ENCODE measurements around the gene TTC24. TPM values are rescaled to one million over a fixed set of nuclear protein-coding genes. Genes with fewer than 3 reads are reported as not detected.

The TTC24 gene
- total and polyA plus RNA-seq, 3 donors from 2014 or later, result 0.38 TPM; not detected in 2

GRCh38 chr1:156590326-156591180 is 11.0 kb downstream of the TTC24 start:
- 47 to 71% methylated on average over 8 to 10 of the region's 10 CpGs for WGBS, 2 donors
- H3K27ac ChIP-seq, result peak overlapping the region; percentile 77 to 81
- DNase-seq, result no peak
- peaks cover 24% of the 10 kb centered on the region for H3K4me1 ChIP-seq
- intact Hi-C loops (cut with DNase I; ENCODE audit: low total_unique reads), result no loop called here
- peak overlapping the region in 1 of 2 donors; percentile 86 for H3K4me3 ChIP-seq
- no peak for TF ChIP-seq POLR2A (IDR thresholded peaks at IDR 0.05)
- no peak for TF ChIP-seq CTCF (IDR thresholded peaks at IDR 0.05)
- H3K36me3 ChIP-seq (ENCODE audit: low read depth, missing control alignments), result no peaks in the 10 kb centered on the region
- H3K9me3 ChIP-seq, result no peaks in the 10 kb centered on the region
- H3K27me3 ChIP-seq, result no peaks in the 10 kb centered on the region

- 9 to 15% methylated on average over 6 of the region's 6 CpGs for WGBS, 2 donors
- Histone ChIP-seq H3K4me3 (peak overlapping the region; percentile 73 to 86), H3K9me3 (no peaks in the 10 kb centered on the region), H3K4me1 (peaks cover 24% of the 10 kb centered on the region), H3K27ac (peak overlapping the region; percentile 77 to 81), H3K36me3 (ENCODE audit: low read depth, missing control alignments) (no peaks in the 10 kb centered on the region), H3K27me3 (no peaks in the 10 kb centered on the region)
- intact Hi-C loops (cut with DNase I; ENCODE audit: low total_unique reads), result no loop called here
- TF ChIP-seq CTCF (IDR thresholded peaks at IDR 0.05) (no peak), POLR2A (IDR thresholded peaks at IDR 0.05) (no peak)
- DNase-seq, result no peak
These were observed 11.6 kb downstream of the TTC24 start for GRCh38 chr1:156591181-156591431.

- H3K36me3 ChIP-seq (ENCODE audit: low read depth, missing control alignments), result no peaks in the 10 kb centered on the region
- intact Hi-C loops (cut with DNase I; ENCODE audit: low total_unique reads), result no loop called here
- peak within 1 kb of the TSS; percentile 73 to 86 for H3K4me3 ChIP-seq
- peaks cover 24% of the 10 kb centered on the region for H3K4me1 ChIP-seq
- no peaks in the 10 kb centered on the region for H3K9me3 ChIP-seq
- WGBS, 2 donors, result 0% methylated on average over 4 to 25 of the region's 60 CpGs
- H3K27ac ChIP-seq, result peak within 1 kb of the TSS; percentile 77 to 81
- DNase-seq, result peak; percentile 85
- TF ChIP-seq POLR2A (IDR thresholded peaks at IDR 0.05) (no peak), CTCF (IDR thresholded peaks at IDR 0.05) (no peak)
- H3K27me3 ChIP-seq, result no peaks in the 10 kb centered on the region
These were observed 12.1 kb downstream of the TTC24 start, which contains the start of gene NAXE for GRCh38 chr1:156591432-156592157. Gene NAXE (plus strand): TSS chr1:156591776. CDS start chr1:156591805, 29 bp downstream.

GRCh38 chr1:156592158-156592909 is 12.8 kb downstream of the TTC24 start:
- Histone ChIP-seq H3K27me3 (no peaks in the 10 kb centered on the region), H3K27ac (peak overlapping the region; percentile 77 to 81), H3K4me3 (peak overlapping the region; percentile 73 to 86), H3K4me1 (peaks cover 24% of the 10 kb centered on the region), H3K36me3 (ENCODE audit: low read depth, missing control alignments) (no peaks in the 10 kb centered on the region), H3K9me3 (no peaks in the 10 kb centered on the region)
- TF ChIP-seq CTCF (IDR thresholded peaks at IDR 0.05) (no peak), POLR2A (IDR thresholded peaks at IDR 0.05) (no peak)
- intact Hi-C loops (cut with DNase I; ENCODE audit: low total_unique reads), result no loop called here
- no peak for DNase-seq
- WGBS, 2 donors, result 28 to 39% methylated on average over 12 to 16 of the region's 16 CpGs
